Peyer's patch (tissue), 4 donors: Measurements from ENCODE around the gene SOX6. TPM values are rescaled to one million over a fixed set of nuclear protein-coding genes. Genes with fewer than 3 reads are reported as not detected.
A peak's percentile ranks its signal among the peaks of the same experiment; 100 is the strongest.
"Not testable (repeated sequence)": the region's sequence is repeated elsewhere in the genome, so short reads cannot be mapped to it uniquely, and the experiment has no call there.

Source experiments
- DNase-seq, 3 donors: peaks; one replicate each; pipeline ENCODE4 v3.0.0-alpha.2; 2017 to 2019
- H3K27ac ChIP-seq, 4 donors: fragments of 200-600 bp; sonication (generic); one replicate each; pipeline ENCODE4 v1.5.1; 2016 to 2019
- H3K27me3 ChIP-seq, 2 donors: fragments of 200-600 bp; sonication (generic); one replicate each; pipeline ENCODE4 v1.5.1; 2019
- H3K36me3 ChIP-seq, 3 donors: fragments of 200-600 bp; sonication (generic); one replicate each; pipeline ENCODE4 v1.5.1; 2016 to 2019
- H3K4me1 ChIP-seq, 4 donors: fragments of 200-600 bp; sonication (generic); one replicate each; pipeline ENCODE4 v1.5.1; 2016 to 2019
- H3K4me3 ChIP-seq, 4 donors: fragments of 200-600 bp; sonication (generic); 1 replicate in 3 of 4; 2 replicates in 1 of 4; pipeline ENCODE4 v1.5.1; 2016 to 2019; ENCODE audit warnings: mild to moderate bottlenecking in 1 of 4
- H3K9me3 ChIP-seq, 4 donors: fragments of 200-600 bp; sonication (generic); one replicate each; pipeline ENCODE4 v1.5.1; 2016 to 2019; ENCODE audit warnings: mild to moderate bottlenecking in 1 of 4
- POLR2A ChIP-seq, 2 donors: fragments of 450-650 bp; IDR thresholded peaks; one replicate each; pipeline ENCODE4 v1.5.1; 2017; ENCODE audit warnings: antibody characterized with exemption in 2 of 2, mild to moderate bottlenecking in 2 of 2, moderate library complexity in 2 of 2
- total RNA-seq, 4 donors: library from RNA; depleted of rRNA; stranded (reverse); fragments of >200 nt; gene quantifications; one replicate each; pipeline ENCODE4 v1.1.0, GENCODE V29; 2016
- TF ChIP-seq, protein P1 (sequence below), 6 experiments: fragments of 450-650 bp in 4 of 6; fragments of 200-600 bp in 2 of 6; sonication (generic) in 1 of 6; IDR thresholded peaks; one replicate each; pipeline ENCODE4 v1.5.1; 2017 to 2019; ENCODE audit warnings: antibody characterized with exemption in 6 of 6, mild to moderate bottlenecking in 3 of 6, moderate library complexity in 1 of 6

The SOX6 gene
- total RNA-seq, 4 donors from 2014 or later: 144 to 205 (median 161) TPM

DNA sequence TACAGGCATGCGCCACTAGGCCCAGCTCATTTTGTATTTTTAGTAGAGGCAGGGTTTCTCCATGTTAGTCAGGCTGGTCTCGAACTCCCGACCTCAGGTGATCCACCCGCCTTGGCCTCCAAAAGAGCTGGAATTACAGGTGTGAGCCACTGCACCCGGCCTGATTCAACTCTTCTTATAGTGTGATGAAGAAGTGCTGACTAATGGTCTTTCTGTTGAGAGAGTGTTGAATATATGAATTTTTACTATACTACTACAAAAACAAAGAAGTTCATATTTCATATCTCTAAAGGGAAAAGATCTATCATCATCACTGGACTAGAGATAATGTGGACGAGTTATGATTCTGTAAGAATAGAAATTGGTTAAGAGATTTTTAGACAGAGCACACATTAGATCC is 320.1 kb downstream of the SOX6 start:
- DNase-seq: no peak
- no peaks in the 10 kb centered on the region for H3K9me3 ChIP-seq
- no peaks in the 10 kb centered on the region for H3K27me3 ChIP-seq
- no peak overlapping the region for H3K4me3 ChIP-seq
- TF ChIP-seq POLR2A (IDR thresholded peaks at IDR 0.05): no peak
- TF ChIP-seq, protein P1, sequence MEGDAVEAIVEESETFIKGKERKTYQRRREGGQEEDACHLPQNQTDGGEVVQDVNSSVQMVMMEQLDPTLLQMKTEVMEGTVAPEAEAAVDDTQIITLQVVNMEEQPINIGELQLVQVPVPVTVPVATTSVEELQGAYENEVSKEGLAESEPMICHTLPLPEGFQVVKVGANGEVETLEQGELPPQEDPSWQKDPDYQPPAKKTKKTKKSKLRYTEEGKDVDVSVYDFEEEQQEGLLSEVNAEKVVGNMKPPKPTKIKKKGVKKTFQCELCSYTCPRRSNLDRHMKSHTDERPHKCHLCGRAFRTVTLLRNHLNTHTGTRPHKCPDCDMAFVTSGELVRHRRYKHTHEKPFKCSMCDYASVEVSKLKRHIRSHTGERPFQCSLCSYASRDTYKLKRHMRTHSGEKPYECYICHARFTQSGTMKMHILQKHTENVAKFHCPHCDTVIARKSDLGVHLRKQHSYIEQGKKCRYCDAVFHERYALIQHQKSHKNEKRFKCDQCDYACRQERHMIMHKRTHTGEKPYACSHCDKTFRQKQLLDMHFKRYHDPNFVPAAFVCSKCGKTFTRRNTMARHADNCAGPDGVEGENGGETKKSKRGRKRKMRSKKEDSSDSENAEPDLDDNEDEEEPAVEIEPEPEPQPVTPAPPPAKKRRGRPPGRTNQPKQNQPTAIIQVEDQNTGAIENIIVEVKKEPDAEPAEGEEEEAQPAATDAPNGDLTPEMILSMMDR (IDR thresholded peaks at IDR 0.05): no peak
- H3K27ac ChIP-seq: no peak overlapping the region
- H3K4me1 ChIP-seq: no peaks in the 10 kb centered on the region
- H3K36me3 ChIP-seq: no peaks in the 10 kb centered on the region

DNA sequence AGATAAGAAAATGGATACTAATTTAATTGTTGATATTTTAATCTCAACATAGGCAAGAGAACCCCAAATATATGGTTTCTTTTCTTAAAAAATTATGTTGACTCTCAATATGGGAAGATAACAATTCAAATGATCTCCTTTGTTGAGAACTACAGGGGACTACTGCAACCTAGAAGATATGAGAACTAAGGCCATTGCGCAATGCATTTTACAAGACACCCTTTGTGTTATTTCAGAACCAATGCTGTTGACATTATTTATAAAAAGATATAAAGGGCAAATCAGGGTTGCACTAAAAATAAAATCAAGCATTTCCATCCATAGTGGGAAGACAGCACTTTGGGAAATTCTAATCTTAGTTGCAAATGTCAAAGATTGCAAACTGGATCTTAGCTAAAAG is 322.3 kb downstream of the SOX6 start:
- no peak for TF ChIP-seq POLR2A (IDR thresholded peaks at IDR 0.05)
- TF ChIP-seq, protein P1 (IDR thresholded peaks at IDR 0.05): no peak
- DNase-seq: no peak
- no peaks in the 10 kb centered on the region for H3K36me3 ChIP-seq
- no peaks in the 10 kb centered on the region for H3K27me3 ChIP-seq
- H3K4me1 ChIP-seq: no peaks in the 10 kb centered on the region
- no peak overlapping the region for H3K27ac ChIP-seq
- no peak overlapping the region for H3K4me3 ChIP-seq
- H3K9me3 ChIP-seq: no peaks in the 10 kb centered on the region

DNA sequence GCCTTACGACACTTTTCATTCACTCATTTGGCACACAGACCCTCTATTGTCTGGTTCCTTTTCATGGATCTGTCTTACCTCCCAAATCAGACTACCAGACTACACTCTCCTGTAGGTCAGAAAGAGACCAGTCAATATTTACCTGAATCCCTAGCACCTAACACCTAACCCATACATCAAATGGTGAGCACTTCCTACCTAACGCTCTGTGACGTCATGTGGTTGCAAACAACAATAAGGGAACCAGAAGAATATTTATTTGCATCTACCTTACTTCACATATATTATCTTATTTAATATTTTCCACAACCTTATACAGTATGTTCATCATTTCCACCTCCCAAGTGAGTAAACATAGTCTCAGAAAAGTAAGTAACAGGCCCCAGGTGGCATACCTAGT is 323.4 kb downstream of the SOX6 start:
- TF ChIP-seq POLR2A (IDR thresholded peaks at IDR 0.05): no peak
- TF ChIP-seq, protein P1 (IDR thresholded peaks at IDR 0.05): no peak
- H3K4me1 ChIP-seq: no peaks in the 10 kb centered on the region
- no peaks in the 10 kb centered on the region for H3K9me3 ChIP-seq
- DNase-seq: no peak
- H3K27ac ChIP-seq: no peak overlapping the region
- no peak overlapping the region for H3K4me3 ChIP-seq
- H3K27me3 ChIP-seq: no peaks in the 10 kb centered on the region
- no peaks in the 10 kb centered on the region for H3K36me3 ChIP-seq

DNA sequence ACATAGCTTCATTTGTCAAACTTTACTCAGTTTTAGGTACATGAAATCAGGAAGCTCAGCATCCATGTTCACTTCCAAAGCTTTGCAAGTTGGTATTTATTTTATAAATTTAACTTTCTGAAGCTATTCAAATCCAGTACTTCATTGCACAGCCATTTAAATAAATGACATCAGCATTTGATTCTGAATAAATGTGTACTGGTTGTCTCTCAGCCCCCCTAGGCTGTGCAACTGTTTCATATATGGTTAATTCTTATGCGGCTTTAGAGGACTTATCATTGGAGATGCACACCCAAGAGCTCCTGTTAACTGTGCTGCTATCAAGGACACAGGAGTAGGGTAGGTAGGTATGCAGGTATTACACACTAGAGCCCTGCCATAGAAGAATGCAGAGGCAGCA is 325.1 kb downstream of the SOX6 start:
- Histone ChIP-seq H3K36me3 (no peaks in the 10 kb centered on the region), H3K27me3 (no peaks in the 10 kb centered on the region), H3K4me1 (no peaks in the 10 kb centered on the region), H3K9me3 (no peaks in the 10 kb centered on the region), H3K4me3 (no peak overlapping the region), H3K27ac (no peak overlapping the region)
- TF ChIP-seq, protein P1 (IDR thresholded peaks at IDR 0.05): no peak
- TF ChIP-seq POLR2A (IDR thresholded peaks at IDR 0.05): no peak
- no peak for DNase-seq

DNA sequence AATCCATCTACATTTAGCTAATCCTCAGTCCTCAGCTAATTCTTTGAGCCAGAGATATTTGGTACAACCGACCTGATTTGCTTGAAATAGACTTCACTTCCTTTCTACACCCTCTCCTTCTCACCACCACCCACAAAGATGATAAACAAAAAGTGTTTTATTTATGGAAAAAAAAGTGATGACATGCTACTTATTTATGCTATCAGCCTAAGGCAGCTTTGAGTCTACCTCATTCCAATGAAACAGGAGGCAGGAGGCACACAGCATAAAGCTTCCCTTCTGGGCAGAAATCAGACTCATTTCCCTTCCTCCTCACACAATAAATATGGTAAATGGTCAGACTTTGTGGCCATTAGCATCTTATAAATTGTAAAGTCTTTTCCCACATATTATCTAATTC is 325.7 kb downstream of the SOX6 start:
- H3K4me1 ChIP-seq: no peaks in the 10 kb centered on the region
- no peak overlapping the region for H3K4me3 ChIP-seq
- TF ChIP-seq, protein P1 (IDR thresholded peaks at IDR 0.05): no peak
- TF ChIP-seq POLR2A (IDR thresholded peaks at IDR 0.05): no peak
- no peak for DNase-seq
- H3K36me3 ChIP-seq: no peaks in the 10 kb centered on the region
- no peaks in the 10 kb centered on the region for H3K9me3 ChIP-seq
- H3K27me3 ChIP-seq: no peaks in the 10 kb centered on the region
- H3K27ac ChIP-seq: no peak overlapping the region

DNA sequence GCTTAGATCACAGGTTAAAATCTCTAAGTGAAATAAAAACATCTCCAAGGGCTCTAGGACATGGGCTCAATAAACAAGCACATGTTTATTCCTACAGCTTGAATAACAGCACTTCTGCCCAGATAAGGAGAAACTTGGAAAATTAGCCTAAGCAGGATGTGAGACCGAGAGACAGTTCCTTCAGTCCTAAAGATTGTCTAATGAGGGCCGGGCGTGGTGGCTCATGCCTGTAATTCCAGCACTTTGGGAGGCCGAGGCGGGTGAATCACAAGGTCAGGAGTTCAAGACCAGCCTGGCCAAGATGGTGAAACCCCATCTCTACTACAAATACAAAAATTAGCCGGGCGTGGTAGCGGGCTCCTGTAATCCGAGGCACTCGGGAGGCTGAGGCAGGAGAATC is 327.2 kb downstream of the SOX6 start:
- not testable (repeated sequence) for H3K27me3 ChIP-seq, H3K36me3 ChIP-seq, H3K9me3 ChIP-seq, H3K4me3 ChIP-seq, DNase-seq, H3K4me1 ChIP-seq
- H3K27ac ChIP-seq: peak overlapping the region in 1 of 4 donors; percentile 13
